ENCODE data around the gene AP2A2. TPM values are rescaled to one million over a fixed set of nuclear protein-coding genes. Genes with fewer than 3 reads are reported as not detected.
"Not testable (repeated sequence)": the region's sequence is repeated elsewhere in the genome, so short reads cannot be mapped to it uniquely, and the experiment has no call there.

Gene AP2A2
- total RNA-seq, 4 donors from 2014 or later: 45.4 to 107 (median 76.8) TPM

DNA sequence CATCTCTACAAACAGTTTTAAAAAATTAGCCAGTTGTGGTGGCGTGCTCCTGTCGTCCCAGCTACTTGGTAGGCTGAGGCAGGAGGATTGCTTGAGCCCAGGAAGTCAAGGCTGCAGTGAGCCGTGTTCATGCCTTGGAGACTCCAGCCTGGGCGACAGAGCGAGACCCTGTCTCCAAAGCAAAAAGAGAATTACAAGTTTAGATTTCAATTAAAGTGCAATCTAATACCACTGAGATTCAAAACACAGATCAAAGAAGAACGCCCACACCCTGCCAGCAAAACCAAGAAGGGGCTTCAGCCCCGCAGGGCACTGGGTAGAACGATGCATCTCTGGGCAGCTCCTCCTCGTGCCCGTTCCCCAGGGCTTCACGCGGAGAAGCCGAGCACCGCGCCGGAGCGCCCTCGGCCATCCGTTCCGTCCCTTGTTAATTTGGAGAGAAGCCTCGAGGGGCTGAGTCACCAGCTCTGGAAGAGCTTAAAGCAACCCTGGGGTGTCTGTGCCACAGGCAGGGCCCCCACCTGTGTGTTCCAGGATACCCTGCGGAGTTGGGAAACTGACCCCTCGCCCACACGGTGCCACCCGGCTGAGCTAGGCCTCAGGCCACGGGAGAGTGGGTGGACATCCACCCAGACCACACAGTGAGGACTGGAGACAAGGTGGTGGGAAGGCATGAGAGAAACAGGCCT is 47.0 kb downstream of the AP2A2 start:
- H3K27ac ChIP-seq: no peak overlapping the region
- H3K9me3 ChIP-seq: no peaks in the 10 kb centered on the region
- peaks cover 24% of the 10 kb centered on the region for H3K4me1 ChIP-seq
- DNase-seq (ENCODE audit: low spot score in 2 of 2): no peak
- no peaks in the 10 kb centered on the region for H3K27me3 ChIP-seq
- H3K4me3 ChIP-seq: no peak overlapping the region
- TF ChIP-seq POLR2AphosphoS5 (IDR thresholded peaks at IDR 0.05) (no peak), EP300 (IDR thresholded peaks at IDR 0.05) (no peak), POLR2A (IDR thresholded peaks at IDR 0.05) (no peak)
- TF ChIP-seq, protein P1, sequence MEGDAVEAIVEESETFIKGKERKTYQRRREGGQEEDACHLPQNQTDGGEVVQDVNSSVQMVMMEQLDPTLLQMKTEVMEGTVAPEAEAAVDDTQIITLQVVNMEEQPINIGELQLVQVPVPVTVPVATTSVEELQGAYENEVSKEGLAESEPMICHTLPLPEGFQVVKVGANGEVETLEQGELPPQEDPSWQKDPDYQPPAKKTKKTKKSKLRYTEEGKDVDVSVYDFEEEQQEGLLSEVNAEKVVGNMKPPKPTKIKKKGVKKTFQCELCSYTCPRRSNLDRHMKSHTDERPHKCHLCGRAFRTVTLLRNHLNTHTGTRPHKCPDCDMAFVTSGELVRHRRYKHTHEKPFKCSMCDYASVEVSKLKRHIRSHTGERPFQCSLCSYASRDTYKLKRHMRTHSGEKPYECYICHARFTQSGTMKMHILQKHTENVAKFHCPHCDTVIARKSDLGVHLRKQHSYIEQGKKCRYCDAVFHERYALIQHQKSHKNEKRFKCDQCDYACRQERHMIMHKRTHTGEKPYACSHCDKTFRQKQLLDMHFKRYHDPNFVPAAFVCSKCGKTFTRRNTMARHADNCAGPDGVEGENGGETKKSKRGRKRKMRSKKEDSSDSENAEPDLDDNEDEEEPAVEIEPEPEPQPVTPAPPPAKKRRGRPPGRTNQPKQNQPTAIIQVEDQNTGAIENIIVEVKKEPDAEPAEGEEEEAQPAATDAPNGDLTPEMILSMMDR (IDR thresholded peaks at IDR 0.05): no peak
- WGBS: 94% methylated on average over 25 of the region's 26 CpGs
- H3K36me3 ChIP-seq: peaks cover 53% of the 10 kb centered on the region

DNA sequence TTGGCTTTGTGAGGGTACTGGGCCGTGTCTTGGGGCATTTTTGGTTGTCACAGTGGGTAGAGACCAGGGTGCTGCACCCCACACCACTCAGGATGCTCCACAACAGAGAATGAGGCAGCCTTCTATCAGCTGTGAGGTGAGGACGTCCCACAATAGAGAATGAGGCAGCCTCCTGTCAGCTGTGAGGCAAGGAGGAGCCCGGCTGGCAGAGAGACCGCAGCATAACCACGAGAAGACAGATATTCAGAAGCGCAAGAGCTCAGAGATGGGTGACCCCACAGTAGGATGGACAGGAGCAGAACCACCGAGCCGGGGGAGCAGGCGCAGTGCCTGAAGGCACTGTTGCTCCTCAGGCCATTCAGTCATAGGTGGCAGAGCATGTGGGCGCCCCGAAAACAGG is 47.6 kb downstream of the AP2A2 start:
- Histone ChIP-seq H3K9me3 (no peaks in the 10 kb centered on the region), H3K27me3 (no peaks in the 10 kb centered on the region), H3K27ac (no peak overlapping the region), H3K4me3 (no peak overlapping the region), H3K4me1 (peaks cover 21% of the 10 kb centered on the region), H3K36me3 (peaks cover 58% of the 10 kb centered on the region)
- 92% methylated on average over 6 of the region's 11 CpGs for WGBS
- no peak for TF ChIP-seq POLR2AphosphoS5 (IDR thresholded peaks at IDR 0.05)
- TF ChIP-seq, protein P1 (IDR thresholded peaks at IDR 0.05): no peak
- no peak for TF ChIP-seq POLR2A (IDR thresholded peaks at IDR 0.05)
- no peak for TF ChIP-seq EP300 (IDR thresholded peaks at IDR 0.05)
- DNase-seq (ENCODE audit: low spot score in 2 of 2): no peak

DNA sequence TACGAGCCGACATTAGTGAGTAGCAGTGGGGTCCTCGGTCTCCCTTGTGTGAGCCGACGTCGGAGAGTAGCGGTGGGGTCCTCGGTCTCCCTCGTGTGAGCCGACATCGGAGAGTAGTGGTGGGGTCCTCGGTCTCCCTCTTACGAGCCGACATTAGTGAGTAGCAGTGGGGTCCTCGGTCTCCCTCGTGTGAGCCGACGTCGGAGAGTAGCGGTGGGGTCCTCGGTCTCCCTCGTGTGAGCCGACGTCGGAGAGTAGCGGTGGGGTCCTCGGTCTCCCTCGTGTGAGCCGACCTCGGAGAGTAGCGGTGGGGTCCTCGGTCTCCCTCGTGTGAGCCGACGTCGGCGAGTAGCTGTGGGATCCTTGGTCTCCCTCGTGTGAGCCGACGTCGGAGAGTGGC is 49.7 kb downstream of the AP2A2 start:
- DNase-seq (ENCODE audit: low spot score in 2 of 2): not testable (repeated sequence)
- 90% methylated on average over 32 of the region's 41 CpGs for WGBS

DNA sequence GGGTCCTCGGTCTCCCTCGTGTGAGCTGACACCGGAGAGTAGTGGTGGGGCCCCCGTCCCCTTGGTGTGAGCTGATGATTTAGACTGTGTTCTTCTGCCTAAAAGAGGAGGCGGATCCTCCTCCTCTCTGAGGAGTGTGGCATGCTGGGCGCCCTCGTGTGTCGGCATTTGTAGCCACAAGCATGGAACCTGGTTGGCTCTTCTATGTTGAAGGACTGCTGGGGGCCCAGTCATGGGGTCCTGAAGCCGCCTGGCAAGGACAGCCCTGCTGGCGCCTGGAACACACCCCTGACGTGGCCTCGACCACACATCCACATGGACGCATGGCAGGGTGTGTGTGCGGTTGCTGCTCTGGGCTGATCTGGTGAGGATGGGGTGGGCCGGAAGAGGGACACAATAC is 50.2 kb downstream of the AP2A2 start:
- H3K27ac ChIP-seq: no peak overlapping the region
- peaks cover 70% of the 10 kb centered on the region for H3K36me3 ChIP-seq
- no peak overlapping the region for H3K4me3 ChIP-seq
- TF ChIP-seq POLR2A (IDR thresholded peaks at IDR 0.05): no peak
- TF ChIP-seq, protein P1 (IDR thresholded peaks at IDR 0.05): no peak
- TF ChIP-seq EP300 (IDR thresholded peaks at IDR 0.05): no peak
- no peak for TF ChIP-seq POLR2AphosphoS5 (IDR thresholded peaks at IDR 0.05)
- H3K9me3 ChIP-seq: no peaks in the 10 kb centered on the region
- H3K4me1 ChIP-seq: peaks cover 15% of the 10 kb centered on the region
- WGBS: 76% methylated on average over 15 of the region's 15 CpGs
- no peaks in the 10 kb centered on the region for H3K27me3 ChIP-seq
- no peak for DNase-seq (ENCODE audit: low spot score in 2 of 2)

More for the DNA sequence above, 49.7 kb downstream of the AP2A2 start:
- Histone ChIP-seq H3K4me1 (peaks cover 15% of the 10 kb centered on the region), H3K36me3 (peaks cover 68% of the 10 kb centered on the region)
- not testable (repeated sequence) for H3K27me3 ChIP-seq, H3K9me3 ChIP-seq, H3K27ac ChIP-seq, H3K4me3 ChIP-seq

DNA sequence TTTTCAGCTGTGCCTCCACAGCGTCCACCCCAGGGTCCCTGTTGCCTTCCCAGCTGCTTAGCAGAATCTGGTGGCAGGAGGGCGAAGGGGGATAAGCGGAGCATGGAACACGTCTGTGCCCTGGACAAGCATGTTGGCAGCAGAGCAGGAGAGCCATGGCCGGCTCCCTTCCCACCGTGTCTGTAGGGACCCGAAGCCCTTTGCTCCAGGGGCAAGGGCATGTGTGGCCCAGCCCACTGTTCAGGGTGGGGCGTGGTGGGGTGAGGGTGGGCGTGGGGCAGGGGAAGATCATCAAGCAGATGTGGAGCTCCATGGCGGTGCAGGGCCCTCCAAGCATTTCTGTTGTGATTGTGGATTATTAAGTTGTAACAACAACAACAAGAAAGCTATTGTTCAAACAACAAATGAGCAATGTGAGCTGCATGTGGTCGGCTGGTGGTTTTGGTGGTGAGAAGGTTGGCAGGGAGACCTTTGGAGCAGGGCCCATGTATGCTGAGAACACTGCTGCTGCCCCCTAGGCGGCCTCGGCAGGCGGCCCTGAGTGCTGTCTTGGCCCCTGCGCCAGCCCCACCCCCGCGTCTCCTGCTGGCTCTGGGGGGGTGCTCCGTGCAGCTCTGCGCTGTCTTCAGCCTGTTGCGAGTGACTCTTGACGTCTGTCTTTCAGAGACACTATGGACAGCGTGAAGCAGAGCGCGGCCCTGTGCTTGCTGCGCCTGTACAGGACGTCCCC is 50.9 kb downstream of the AP2A2 start:
- no peaks in the 10 kb centered on the region for H3K27me3 ChIP-seq
- peaks cover 76% of the 10 kb centered on the region for H3K36me3 ChIP-seq
- WGBS: 79% methylated on average over 21 of the region's 26 CpGs
- no peak for TF ChIP-seq EP300 (IDR thresholded peaks at IDR 0.05)
- TF ChIP-seq POLR2AphosphoS5 (IDR thresholded peaks at IDR 0.05): no peak
- TF ChIP-seq POLR2A (IDR thresholded peaks at IDR 0.05): no peak
- TF ChIP-seq, protein P1 (IDR thresholded peaks at IDR 0.05): no peak
- H3K27ac ChIP-seq: no peak overlapping the region
- H3K4me1 ChIP-seq: peaks cover 15% of the 10 kb centered on the region
- H3K4me3 ChIP-seq: no peak overlapping the region
- no peaks in the 10 kb centered on the region for H3K9me3 ChIP-seq
- no peak for DNase-seq (ENCODE audit: low spot score in 2 of 2)
